ENCODE data around the gene CHST8.
"Not testable (repeated sequence)": the region's sequence is repeated elsewhere in the genome, so short reads cannot be mapped to it uniquely, and the experiment has no call there.

The CHST8 gene

GRCh38 chr19:33690378-33691029, 68.8 kb downstream of the CHST8 start:
- no peak for DNase-seq (ENCODE audit: low spot score)

GRCh38 chr19:33691030-33691427, 69.3 kb downstream of the CHST8 start:
- DNase-seq (ENCODE audit: low spot score) = no peak

- DNase-seq (ENCODE audit: low spot score) = no peak
These were observed 70.0 kb downstream of the CHST8 start for GRCh38 chr19:33691736-33692135.

- no peak for DNase-seq (ENCODE audit: low spot score)
These were observed 71.9 kb downstream of the CHST8 start for GRCh38 chr19:33693678-33694077.

- not testable (repeated sequence) for DNase-seq (ENCODE audit: low spot score)
These were observed 73.8 kb downstream of the CHST8 start for GRCh38 chr19:33695547-33695946.

GRCh38 chr19:33697766-33698165, 76.0 kb downstream of the CHST8 start:
- no peak for DNase-seq (ENCODE audit: low spot score)

- DNase-seq (ENCODE audit: low spot score) = no peak
These were observed 77.1 kb downstream of the CHST8 start for GRCh38 chr19:33698576-33699435.

- DNase-seq (ENCODE audit: low spot score) = no peak
These were observed 78.1 kb downstream of the CHST8 start for GRCh38 chr19:33699754-33700407.

- no peak for DNase-seq (ENCODE audit: low spot score)
These were observed 78.8 kb downstream of the CHST8 start for GRCh38 chr19:33700408-33701013.

GRCh38 chr19:33701565-33701964, 79.8 kb downstream of the CHST8 start:
- DNase-seq (ENCODE audit: low spot score) = no peak

- no peak for DNase-seq (ENCODE audit: low spot score)
These were observed 81.1 kb downstream of the CHST8 start for GRCh38 chr19:33702606-33703437.

- DNase-seq (ENCODE audit: low spot score) = no peak
These were observed 81.6 kb downstream of the CHST8 start for GRCh38 chr19:33703438-33703750.

- no peak for DNase-seq (ENCODE audit: low spot score)
These were observed 82.1 kb downstream of the CHST8 start for GRCh38 chr19:33703821-33704220.

- DNase-seq (ENCODE audit: low spot score) = no peak
These were observed 82.5 kb downstream of the CHST8 start for GRCh38 chr19:33704271-33704670.

GRCh38 chr19:33705090-33705847, 83.5 kb downstream of the CHST8 start:
- no peak for DNase-seq (ENCODE audit: low spot score)

- no peak for DNase-seq (ENCODE audit: low spot score)
These were observed 84.1 kb downstream of the CHST8 start for GRCh38 chr19:33705860-33706259.

GRCh38 chr19:33706631-33707030, 84.9 kb downstream of the CHST8 start:
- DNase-seq (ENCODE audit: low spot score) = no peak

GRCh38 chr19:33712268-33712667, 90.5 kb downstream of the CHST8 start:
- DNase-seq (ENCODE audit: low spot score) = no peak

- no peak for DNase-seq (ENCODE audit: low spot score)
These were observed 91.4 kb downstream of the CHST8 start for GRCh38 chr19:33713194-33713593.

- no peak for DNase-seq (ENCODE audit: low spot score)
These were observed 92.4 kb downstream of the CHST8 start for GRCh38 chr19:33714149-33714548.

GRCh38 chr19:33715462-33715861, 93.7 kb downstream of the CHST8 start:
- DNase-seq (ENCODE audit: low spot score) = no peak

Data from GM03348 (cell line).